Suprapubic skin (tissue), 4 donors: ENCODE data around the gene CCM2.

Experiments used
- CTCF ChIP-seq, 2 donors: fragments of 200-600 bp in 1 of 2; fragments of 450-650 bp in 1 of 2; sonication (generic) in 1 of 2; IDR thresholded peaks; one replicate each; pipeline ENCODE4 v1.5.1; 2016 to 2019; ENCODE audit warnings: antibody characterized with exemption in 2 of 2, mild to moderate bottlenecking in 1 of 2, moderate library complexity in 1 of 2
- POLR2A ChIP-seq, 2 donors: fragments of 450-650 bp; IDR thresholded peaks; one replicate each; pipeline ENCODE4 v1.6.1; 2017; ENCODE audit warnings: antibody characterized with exemption in 2 of 2, mild to moderate bottlenecking in 2 of 2, moderate library complexity in 2 of 2
- POLR2AphosphoS5 ChIP-seq, 3 donors: sonication (generic); formaldehyde crosslinking; IDR thresholded peaks; one replicate each; pipeline ENCODE4 v1.6.1; 2017; ENCODE audit warnings: antibody characterized with exemption in 3 of 3

- no peak for TF ChIP-seq CTCF (IDR thresholded peaks at IDR 0.05)
- TF ChIP-seq POLR2AphosphoS5 (IDR thresholded peaks at IDR 0.05), result no peak
- TF ChIP-seq POLR2A (IDR thresholded peaks at IDR 0.05), result no peak
Observed at GRCh38 chr7:45108863-45109262, 108.9 kb downstream of the CCM2 start.
